GM12875 (cell line): ENCODE results near the gene DERA.
"Not testable (repeated sequence)": the region's sequence is repeated elsewhere in the genome, so short reads cannot be mapped to it uniquely, and the experiment has no call there.

Source experiments
- H3K4me3 ChIP-seq: one replicate; pipeline ENCODE4 v1.5.1; 2011; ENCODE audit warnings: low read depth, low read length, control low read depth
- CTCF ChIP-seq: IDR thresholded peaks from 2 replicates; pipeline ENCODE4 v1.5.1; 2011; ENCODE audit warnings: low read depth, mild to moderate bottlenecking, control low read depth, inconsistent platforms, low read length, moderate library complexity, borderline replicate concordance; ENCODE audit not compliant: insufficient read depth

The DERA gene

GRCh38 chr12:15942475-15942874, 31.3 kb downstream of the DERA start:
- H3K4me3 ChIP-seq = no peak overlapping the region
- TF ChIP-seq CTCF = no peak

- H3K4me3 ChIP-seq = not testable (repeated sequence)
Observed at GRCh38 chr12:15943519-15943918, 32.4 kb downstream of the DERA start.

DNA sequence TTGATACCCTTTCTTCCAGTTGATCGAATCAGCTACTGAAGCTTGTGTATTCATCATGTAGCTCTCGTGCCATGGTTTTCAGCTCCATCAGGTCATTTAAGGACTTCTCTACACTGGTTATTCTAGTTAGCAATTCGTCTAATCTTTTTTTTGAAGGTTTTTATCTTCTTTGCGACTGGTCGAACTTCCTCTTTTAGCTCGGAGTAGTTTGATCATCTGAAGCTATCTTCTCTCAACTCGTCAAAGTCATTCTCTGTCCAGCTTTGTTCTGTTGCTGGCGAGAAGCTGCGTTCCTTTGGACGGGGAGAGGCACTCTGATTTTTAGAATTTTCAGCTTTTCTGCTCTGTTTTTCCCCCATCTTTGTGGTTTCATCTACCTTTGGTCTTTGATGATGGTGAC, 37.3 kb downstream of the DERA start:
- H3K4me3 ChIP-seq = not testable (repeated sequence)

DNA sequence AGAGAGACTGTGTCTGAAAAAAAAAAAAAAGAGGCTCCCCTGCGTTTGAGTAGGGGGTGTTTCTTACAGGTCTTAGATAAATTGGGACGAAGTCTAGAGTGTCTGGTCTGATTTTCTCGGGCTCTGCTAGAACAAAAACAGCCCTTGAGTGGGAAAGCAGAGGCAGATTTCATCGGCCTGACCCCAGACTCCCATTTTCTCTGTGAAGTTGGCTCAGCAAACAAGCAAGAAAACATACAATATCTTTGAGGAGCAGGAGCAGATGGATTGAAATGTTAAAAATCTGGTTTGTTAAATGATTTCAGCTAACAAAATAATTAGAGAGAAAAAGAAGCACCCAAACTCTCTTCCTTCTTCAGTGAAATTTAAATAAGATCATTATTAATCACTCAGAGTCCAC, 44.1 kb downstream of the DERA start:
- TF ChIP-seq CTCF = no peak
- no peak overlapping the region for H3K4me3 ChIP-seq

GRCh38 chr12:15956010-15956409, 44.9 kb downstream of the DERA start:
- no peak overlapping the region for H3K4me3 ChIP-seq
- no peak for TF ChIP-seq CTCF

DNA sequence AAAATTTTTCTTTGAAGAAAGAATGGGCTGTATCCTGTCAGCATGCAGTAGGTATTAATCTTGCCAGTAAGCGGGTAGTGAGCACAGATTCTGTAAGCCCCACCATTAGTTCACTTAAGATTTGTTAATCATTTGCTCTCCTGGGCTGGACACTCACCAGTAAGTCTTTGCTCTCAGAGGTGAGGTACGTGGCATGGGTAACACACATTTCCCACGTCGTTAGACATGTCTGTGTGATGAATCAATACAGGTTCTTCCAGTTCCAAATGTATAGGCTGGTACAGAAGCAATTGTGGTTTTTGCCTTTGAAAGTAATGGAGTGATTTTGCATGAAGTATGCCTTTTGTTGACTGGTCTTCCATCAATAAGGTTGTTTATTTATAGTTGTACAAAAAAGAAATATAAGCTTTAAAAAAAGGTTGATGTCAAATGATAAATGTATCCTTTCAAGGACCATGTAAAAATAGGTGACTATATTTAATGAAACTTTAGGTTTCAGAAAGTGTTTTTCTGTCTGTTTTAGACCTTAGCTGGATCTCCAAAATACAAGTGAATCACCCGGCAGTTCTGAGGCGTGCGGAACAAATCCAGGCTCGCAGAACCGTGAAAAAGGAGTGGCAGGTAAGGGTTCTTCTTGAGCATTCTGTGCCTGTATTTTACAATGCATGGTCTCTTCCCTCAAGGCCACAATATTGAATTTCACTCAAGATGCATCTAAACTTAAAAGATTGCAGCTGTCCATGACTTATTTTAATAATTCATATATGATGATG, 45.5 kb downstream of the DERA start:
- H3K4me3 ChIP-seq = no peak overlapping the region
- TF ChIP-seq CTCF = no peak

GRCh38 chr12:15962760-15963159, 51.6 kb downstream of the DERA start:
- TF ChIP-seq CTCF = no peak

DNA sequence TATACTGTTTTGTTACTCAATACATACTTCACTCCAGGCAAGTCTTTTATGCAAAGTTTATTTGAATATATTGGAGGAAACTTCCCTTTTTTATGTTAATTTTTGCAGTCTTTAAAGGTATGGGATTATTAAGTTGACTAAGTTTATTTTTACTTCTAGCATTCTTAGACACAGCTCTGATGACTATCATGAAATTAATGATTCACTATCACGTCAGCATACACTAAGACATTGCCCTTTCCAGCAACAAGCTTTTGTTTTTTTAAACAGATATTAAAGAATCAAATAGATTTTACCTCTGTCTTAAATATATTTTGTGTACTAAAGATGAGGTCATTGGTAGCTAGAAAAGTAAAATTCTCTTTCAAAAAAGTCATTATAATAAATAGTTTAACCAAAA, 52.1 kb downstream of the DERA start:
- TF ChIP-seq CTCF = no peak
- no peak overlapping the region for H3K4me3 ChIP-seq

More at GRCh38 chr12:15962760-15963159, 51.6 kb downstream of the DERA start:
- no peak overlapping the region for H3K4me3 ChIP-seq
